HEK293T (cell line): ENCODE data around the gene ZNF488.

Source experiments
- CTCF ChIA-PET: fragments of 350-600 bp; formaldehyde crosslinking; extraction: SDS; loops from one replicate; lab custom pipeline; 2021; ENCODE audit warnings: antibody characterized with exemption, inconsistent platforms; lab: Yijun Ruan, JAX
- POLR2A ChIA-PET: fragments of 350-600 bp; formaldehyde crosslinking; extraction: SDS; loops from one replicate; lab custom pipeline; 2020; ENCODE audit warnings: antibody characterized with exemption, inconsistent platforms; lab: Yijun Ruan, JAX
- DNase-seq: peaks from one replicate; pipeline ENCODE4 v3.0.0; 2012; ENCODE audit warnings: mixed read lengths; ENCODE audit errors: extremely low spot score
- ARNT ChIP-seq: fragments of 450-650 bp; IDR thresholded peaks from 2 replicates; pipeline ENCODE4 v1.6.1; 2017; ENCODE audit warnings: mild to moderate bottlenecking
- BHLHE40 ChIP-seq: fragments of 450-650 bp; IDR thresholded peaks from 2 replicates; pipeline ENCODE4 v1.6.1; 2016; ENCODE audit warnings: mild to moderate bottlenecking, moderate library complexity, borderline replicate concordance
- CTBP1 ChIP-seq: fragments of 450-650 bp; IDR thresholded peaks from 2 replicates; pipeline ENCODE4 v1.6.1; 2016; ENCODE audit warnings: borderline replicate concordance
- ELF4 ChIP-seq: fragments of 450-650 bp; IDR thresholded peaks from 2 replicates; pipeline ENCODE4 v1.6.1; 2017; ENCODE audit warnings: antibody characterized with exemption
- FOXA1 ChIP-seq: fragments of 450-650 bp; IDR thresholded peaks from 2 replicates; pipeline ENCODE4 v1.6.1; 2016; ENCODE audit warnings: mild to moderate bottlenecking
- FOXK2 ChIP-seq: fragments of 450-650 bp; IDR thresholded peaks from 2 replicates; pipeline ENCODE4 v1.6.1; 2016; ENCODE audit warnings: mild to moderate bottlenecking
- FOXM1 ChIP-seq: fragments of 450-650 bp; IDR thresholded peaks from 2 replicates; pipeline ENCODE4 v1.6.1; 2017; ENCODE audit warnings: mild to moderate bottlenecking, borderline replicate concordance
- HDGF ChIP-seq: fragments of 450-650 bp; IDR thresholded peaks from 2 replicates; pipeline ENCODE4 v1.6.1; 2017; ENCODE audit warnings: antibody characterized with exemption, borderline replicate concordance
- L3MBTL2 ChIP-seq: fragments of 450-650 bp; conservative IDR thresholded peaks from 2 replicates; pipeline ENCODE4 v1.6.1; 2016; ENCODE audit warnings: mild to moderate bottlenecking
- LEF1 ChIP-seq: fragments of 450-650 bp; IDR thresholded peaks from 2 replicates; pipeline ENCODE4 v1.6.1; 2017; ENCODE audit warnings: mild to moderate bottlenecking, borderline replicate concordance
- NFRKB ChIP-seq: fragments of 450-650 bp; IDR thresholded peaks from 2 replicates; pipeline ENCODE4 v1.6.1; 2016; ENCODE audit warnings: mild to moderate bottlenecking, moderate library complexity
- PKNOX1 ChIP-seq: fragments of 450-650 bp; IDR thresholded peaks from 2 replicates; pipeline ENCODE4 v1.6.1; 2016
- SP1 ChIP-seq: fragments of 450-650 bp; IDR thresholded peaks from 2 replicates; pipeline ENCODE4 v1.6.1; 2017
- SUZ12 ChIP-seq: fragments of 450-650 bp; IDR thresholded peaks from 2 replicates; pipeline ENCODE4 v1.6.1; 2016; ENCODE audit warnings: mild to moderate bottlenecking
- TARDBP ChIP-seq: fragments of 450-650 bp; IDR thresholded peaks from 2 replicates; pipeline ENCODE4 v1.6.1; 2016
- ZNF384 ChIP-seq: fragments of 450-650 bp; IDR thresholded peaks from 2 replicates; pipeline ENCODE4 v1.6.1; 2016

ZNF488 gene

GRCh38 chr10:47384148-47384921 lies at the start of gene ZNF488:
Gene ZNF488 (minus strand): TSS chr10:47384293. CDS start chr10:47368829, 15,464 bp downstream.
- POLR2A ChIA-PET, result interaction anchor here (0.7 to 1.5 kb wide), 8 partner anchors 12 to 65 kb away, joined by 3 to 6 read pairs (median 4); no protein-coding TSS in a partner anchor
- TF ChIP-seq FOXA1, result no peak
- peak; percentile 67; the same call in 1 of the 2 replicates for TF ChIP-seq SP1
- peak; percentile 37; the same call in 1 of the 2 replicates for TF ChIP-seq ELF4
- no peak for TF ChIP-seq FOXM1
- TF ChIP-seq LEF1, result no peak
- peak; percentile 8 for TF ChIP-seq L3MBTL2
- DNase-seq, result peak; percentile 95
- CTCF ChIA-PET, result interaction anchor here (1.5 kb wide), 3 partner anchors 14 to 22 kb away, joined by 3 to 4 read pairs (median 4); no protein-coding TSS in a partner anchor

GRCh38 chr10:47425813-47426419 lies 41.8 kb upstream of the ZNF488 start:
- no peak for DNase-seq
- TF ChIP-seq NFRKB (no peak), ZNF384 (no peak), SUZ12 (no peak), L3MBTL2 (no peak), FOXK2 (no peak), TARDBP (no peak), LEF1 (no peak), FOXM1 (no peak), FOXA1 (no peak), PKNOX1 (no peak), BHLHE40 (no peak), SP1 (no peak), HDGF (no peak), CTBP1 (no peak), ARNT (no peak), ELF4 (no peak)
- POLR2A ChIA-PET, result no interaction called here
- CTCF ChIA-PET, result no interaction called here

- ChIA-PET POLR2A (no interaction called here), CTCF (no interaction called here)
- TF ChIP-seq SP1, result no peak
- TF ChIP-seq ZNF384, result no peak
- TF ChIP-seq BHLHE40, result no peak
- TF ChIP-seq LEF1, result no peak
- TF ChIP-seq FOXM1, result no peak
- no peak for TF ChIP-seq L3MBTL2
- TF ChIP-seq SUZ12, result no peak
- TF ChIP-seq CTBP1, result no peak
- TF ChIP-seq NFRKB, result no peak
- no peak for DNase-seq
Observed at GRCh38 chr10:47424231-47424630, 40.1 kb upstream of the ZNF488 start.

GRCh38 chr10:47423476-47423875 lies 39.4 kb upstream of the ZNF488 start:
- DNase-seq, result no peak
- no peak for TF ChIP-seq NFRKB
- no peak for TF ChIP-seq LEF1
- no peak for TF ChIP-seq ELF4
- ChIA-PET POLR2A (no interaction called here), CTCF (no interaction called here)

- POLR2A ChIA-PET, result no interaction called here
- TF ChIP-seq SUZ12 (no peak), FOXA1 (no peak), ZNF384 (no peak), L3MBTL2 (no peak), BHLHE40 (no peak), NFRKB (no peak), FOXK2 (no peak), FOXM1 (no peak), PKNOX1 (no peak), HDGF (no peak), TARDBP (no peak), ELF4 (no peak), LEF1 (no peak), ARNT (no peak), SP1 (no peak), CTBP1 (no peak)
- DNase-seq, result peak; percentile 26
- CTCF ChIA-PET, result no interaction called here
Observed at GRCh38 chr10:47421057-47421952, 37.2 kb upstream of the ZNF488 start.
